NCI-H82 treated with DMSO at 0.1 percent for 48 hours (cell line): Measurements from ENCODE around the gene CACNB2.
A peak's percentile ranks its signal among the peaks of the same experiment; 100 is the strongest.
"Not testable (repeated sequence)": the region's sequence is repeated elsewhere in the genome, so short reads cannot be mapped to it uniquely, and the experiment has no call there.

Experiments used
- DNase-seq: peaks from one replicate; lab custom pipeline; 2025; ENCODE audit not compliant: unreplicated experiment; lab: John Stamatoyannopoulos, UW

The CACNB2 gene

DNA sequence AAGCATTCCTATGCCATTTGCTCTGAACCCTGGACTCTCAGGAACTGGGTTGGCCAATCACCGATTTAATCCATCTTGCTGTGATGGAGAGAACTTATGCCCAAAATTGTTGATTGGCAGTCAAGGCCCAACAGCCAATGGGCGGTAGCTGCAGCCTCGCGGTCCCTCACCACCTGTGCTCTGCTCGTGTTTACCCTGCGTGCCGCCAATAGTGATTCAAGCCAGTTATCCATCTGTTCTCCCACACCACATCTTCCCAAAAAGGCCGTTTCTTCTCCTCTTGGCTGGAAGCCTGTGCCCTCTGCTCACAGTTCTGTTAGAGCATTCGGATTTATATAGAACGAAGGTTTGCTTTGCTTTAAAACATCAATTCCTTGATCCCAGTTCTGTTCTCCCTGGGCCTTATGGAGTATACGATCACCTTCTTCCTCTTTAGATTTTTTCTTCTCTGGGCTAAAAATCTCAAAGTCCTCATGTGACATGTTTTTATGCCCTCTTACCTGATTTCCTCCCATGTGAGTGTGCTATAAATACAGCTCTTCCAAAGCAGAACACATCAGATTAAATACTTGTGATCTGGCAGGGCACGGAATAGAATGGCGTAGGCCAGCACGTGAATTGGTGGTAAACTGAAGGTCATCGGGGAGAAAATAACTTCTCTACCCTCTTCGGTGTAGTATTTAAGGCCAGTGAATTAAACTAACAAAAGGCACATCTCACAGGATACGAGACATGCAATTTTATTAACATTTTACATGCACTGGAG lies 298.3 kb downstream of the CACNB2 start:
- no peak for DNase-seq

DNA sequence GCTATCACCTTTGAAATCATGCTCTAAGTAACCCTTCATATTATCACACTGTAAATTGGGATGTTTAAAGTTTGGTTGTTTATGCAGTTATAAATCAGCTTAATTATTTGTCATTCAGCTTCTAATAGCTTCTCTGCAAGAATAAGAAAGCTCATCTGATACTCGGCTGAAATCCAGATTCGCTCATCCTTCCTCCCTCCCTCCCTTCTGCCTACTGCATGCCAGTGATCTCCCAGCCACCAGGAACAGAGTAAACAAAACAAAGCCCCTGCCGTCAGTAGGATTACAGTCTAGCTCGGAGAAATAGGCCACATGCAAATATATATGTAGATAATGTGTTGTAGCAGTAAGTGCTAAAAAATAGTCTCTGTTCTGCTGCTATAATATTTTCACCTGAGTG lies 299.4 kb downstream of the CACNB2 start:
- no peak for DNase-seq

DNA sequence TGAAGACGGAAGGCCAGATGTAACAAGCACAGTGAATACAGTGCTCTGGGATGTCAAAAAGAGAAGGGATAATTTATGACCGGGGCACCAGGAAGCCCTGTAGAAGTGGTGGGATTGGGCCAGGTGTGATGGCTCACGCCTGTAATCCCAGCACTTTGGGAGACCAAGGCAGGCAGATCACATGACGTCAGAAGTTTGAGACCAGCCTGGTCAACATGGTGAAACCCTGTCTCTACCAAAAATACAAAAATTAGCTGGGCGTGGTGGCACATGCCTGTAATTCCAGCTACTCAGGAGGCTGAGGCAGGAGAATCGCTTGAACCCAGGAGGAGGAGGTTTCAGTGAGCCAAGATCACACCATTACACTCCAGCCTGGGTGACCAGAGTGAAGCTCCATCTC lies 305.4 kb downstream of the CACNB2 start:
- DNase-seq: not testable (repeated sequence)

DNA sequence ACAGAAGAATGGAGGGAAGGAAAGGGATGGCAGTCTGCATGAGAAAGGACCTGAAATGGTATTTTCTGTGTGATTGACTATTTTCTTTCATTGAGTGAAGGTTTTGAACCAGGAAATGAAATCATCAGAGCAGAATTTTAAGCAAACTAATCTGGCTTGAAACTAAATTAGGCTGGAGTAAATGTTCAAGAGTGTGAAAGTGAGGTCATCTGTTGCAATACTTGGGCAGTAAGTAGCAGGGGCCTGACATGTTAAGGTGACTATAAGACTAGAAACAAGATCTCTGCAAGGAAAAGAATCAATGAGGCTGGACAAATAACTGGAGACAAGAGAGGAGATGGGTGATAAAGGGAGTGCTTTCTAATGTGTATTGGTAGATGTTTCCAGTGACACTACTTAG lies 306.0 kb downstream of the CACNB2 start:
- no peak for DNase-seq

DNA sequence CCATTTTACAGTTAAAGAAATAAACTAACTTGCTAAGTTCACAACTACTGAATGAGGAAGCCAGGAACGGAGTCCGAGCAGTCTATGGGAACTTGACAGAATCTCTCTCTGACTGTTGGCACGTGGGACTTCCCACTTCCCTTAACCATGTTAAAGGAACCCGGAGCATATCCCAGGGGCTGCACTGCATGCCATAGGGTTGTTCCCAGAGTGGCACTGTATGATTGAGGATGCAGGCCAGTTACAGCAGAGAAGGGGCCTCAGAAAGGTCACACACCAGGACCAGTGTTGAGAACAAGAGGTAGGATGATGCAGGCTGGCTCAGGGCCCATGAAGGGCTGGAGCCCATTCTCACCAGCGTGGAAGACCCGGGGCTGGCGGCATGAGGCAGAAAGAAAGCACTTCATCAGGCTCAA lies 309.4 kb downstream of the CACNB2 start:
- no peak for DNase-seq

DNA sequence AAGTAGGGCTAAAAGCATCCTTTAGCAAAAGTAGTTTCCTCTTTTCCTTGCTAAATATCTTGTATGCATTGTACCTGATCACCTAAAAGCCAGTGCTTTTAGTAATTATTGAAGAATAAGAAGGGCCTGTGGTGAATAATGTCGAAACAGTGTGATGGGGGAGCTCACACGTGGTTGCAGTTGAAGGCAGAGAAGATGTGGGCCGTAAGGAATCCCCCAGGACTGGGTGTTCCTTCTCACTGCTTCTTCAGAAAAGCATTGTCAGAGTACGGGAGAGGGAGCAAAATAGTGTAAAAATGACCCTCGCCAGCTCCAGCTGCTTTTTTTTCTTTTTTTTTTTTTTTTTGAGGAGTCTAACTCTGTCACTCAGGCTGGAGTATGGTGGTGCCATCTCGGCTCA lies 310.1 kb downstream of the CACNB2 start:
- no peak for DNase-seq

DNA sequence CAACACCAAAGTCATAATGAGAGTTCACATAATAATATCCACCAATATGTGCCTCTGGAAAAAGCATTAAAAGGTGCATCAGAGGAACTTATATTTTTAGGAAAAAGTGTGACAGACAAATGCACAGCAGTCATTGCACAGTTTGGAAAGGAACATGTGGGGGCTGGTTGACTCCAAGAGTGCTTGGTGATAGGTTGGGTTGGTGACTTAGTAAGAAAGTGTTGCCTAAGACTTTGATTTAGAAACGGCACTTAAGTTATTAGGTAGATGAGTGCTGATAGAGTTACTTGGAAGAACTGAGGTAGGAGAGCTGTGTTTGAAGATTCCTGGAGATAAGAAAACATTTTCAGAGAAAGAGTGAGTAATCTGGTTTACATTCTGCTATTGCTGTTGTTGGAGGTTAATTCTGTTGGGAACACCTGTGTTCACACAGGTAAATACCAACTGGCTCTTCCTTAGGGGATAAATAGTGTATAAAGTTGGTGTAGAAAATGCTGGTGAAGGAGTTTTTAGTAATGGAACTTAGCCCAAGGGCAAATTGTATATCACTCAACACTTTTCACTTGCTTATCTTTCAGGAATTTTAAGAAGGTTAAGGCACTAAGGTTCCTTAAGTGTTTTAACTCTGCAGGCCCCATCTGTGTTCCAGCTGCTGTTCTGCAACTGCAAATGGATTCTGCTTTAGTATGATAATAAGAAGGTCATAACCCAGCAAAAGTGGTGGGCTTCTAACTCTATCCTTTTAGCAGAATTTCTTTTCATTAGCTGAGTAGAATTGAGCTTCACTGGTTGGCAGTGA lies 315.1 kb downstream of the CACNB2 start:
- DNase-seq: peak; percentile 85

DNA sequence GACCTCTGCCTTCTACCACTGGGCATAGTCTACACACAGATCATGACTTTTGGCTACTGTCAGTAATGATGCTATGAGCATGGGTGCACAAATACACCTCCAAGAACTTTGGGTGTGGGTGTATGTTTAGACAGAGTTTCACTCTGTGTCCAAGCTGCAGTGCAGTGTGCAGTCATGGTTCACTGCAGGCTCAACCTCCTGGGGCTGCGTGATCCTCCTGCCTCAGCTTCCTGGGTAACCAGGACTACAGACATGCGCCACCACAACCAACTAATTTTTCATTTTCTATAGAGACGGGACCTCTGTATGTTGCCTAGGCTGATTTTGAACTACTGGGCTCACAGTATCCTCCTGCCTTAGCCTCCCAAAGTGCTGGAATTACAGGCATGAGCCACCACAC lies 316.8 kb downstream of the CACNB2 start:
- no peak for DNase-seq

DNA sequence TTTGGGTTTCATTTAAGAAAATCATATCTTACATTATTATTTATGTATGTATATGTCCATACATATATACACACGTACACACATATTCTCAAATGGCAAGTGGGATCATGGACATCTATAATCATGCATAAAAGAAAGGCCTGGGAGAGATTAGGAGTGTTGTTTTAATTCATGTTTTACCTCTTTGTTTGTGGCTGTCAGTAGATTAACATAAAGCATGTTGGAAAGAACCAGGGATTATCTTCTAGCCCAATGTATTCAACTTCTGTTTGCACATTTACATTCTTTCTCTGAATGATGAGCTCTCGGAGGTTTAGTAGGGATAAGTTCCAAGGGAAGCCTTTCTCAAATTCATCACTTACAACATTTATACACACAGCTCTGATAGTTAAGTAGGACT lies 319.8 kb downstream of the CACNB2 start:
- no peak for DNase-seq

DNA sequence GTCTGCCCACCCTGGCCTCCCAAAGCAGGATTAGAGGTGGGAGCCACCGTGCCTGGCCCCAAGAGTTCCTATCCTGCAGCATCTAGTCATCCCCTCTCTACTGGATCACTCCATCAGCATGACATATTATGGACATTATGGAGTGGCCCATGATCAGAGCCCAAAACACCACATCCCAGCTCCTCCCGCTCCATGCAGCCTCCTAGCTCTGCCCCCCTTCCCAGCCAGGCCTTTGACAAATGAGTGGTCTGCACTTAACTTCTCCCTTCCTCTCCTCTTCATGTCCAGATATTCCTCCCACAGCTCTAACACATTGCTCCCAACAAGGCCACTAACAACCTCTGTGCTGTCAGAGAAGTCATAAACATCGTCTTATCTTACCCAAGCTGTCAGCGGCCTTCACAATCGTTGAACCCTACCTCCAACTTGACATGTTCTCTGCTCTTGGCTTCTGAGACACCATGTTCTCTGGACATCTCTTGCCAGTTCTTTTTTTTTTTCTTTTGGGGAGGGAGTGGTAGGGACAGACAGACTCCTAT lies 323.5 kb downstream of the CACNB2 start:
- no peak for DNase-seq

DNA sequence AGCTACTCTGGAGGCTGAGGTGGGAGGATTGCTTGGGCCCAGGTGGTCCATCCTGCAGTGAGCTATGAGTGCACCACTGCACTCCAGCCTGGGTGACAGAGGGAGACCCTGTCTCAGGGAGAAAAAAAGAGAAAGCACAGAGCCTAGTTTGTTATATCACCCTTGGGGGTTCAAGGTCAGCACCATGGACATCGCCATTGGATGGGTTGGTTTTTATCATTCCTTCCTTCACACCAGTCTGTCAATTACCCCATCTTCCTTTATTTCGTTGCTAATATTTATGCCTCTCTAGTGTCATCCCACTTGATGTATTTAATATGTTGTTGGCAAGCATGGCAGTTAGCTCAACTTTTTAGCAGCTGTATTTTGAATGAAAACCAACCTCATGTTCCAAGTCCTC lies 328.9 kb downstream of the CACNB2 start:
- no peak for DNase-seq

DNA sequence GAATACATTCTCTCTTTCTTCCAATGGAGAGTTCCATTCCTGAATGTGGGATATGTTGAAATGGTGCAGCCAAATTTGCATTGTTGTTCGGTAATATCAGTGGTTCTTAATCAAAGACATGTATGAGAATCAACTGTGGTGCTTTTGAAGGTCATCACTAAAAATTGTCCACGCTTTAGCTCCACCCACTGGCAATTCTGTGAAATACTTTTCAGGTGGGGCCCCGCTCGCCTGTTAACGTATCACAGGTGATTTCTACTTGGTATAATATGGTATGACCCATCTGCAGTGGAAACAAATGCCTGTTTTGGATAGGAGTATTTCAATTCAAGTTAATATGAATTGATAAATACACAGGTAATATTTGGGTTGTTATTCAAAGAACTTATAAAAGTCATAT lies 332.8 kb downstream of the CACNB2 start:
- DNase-seq: no peak

DNA sequence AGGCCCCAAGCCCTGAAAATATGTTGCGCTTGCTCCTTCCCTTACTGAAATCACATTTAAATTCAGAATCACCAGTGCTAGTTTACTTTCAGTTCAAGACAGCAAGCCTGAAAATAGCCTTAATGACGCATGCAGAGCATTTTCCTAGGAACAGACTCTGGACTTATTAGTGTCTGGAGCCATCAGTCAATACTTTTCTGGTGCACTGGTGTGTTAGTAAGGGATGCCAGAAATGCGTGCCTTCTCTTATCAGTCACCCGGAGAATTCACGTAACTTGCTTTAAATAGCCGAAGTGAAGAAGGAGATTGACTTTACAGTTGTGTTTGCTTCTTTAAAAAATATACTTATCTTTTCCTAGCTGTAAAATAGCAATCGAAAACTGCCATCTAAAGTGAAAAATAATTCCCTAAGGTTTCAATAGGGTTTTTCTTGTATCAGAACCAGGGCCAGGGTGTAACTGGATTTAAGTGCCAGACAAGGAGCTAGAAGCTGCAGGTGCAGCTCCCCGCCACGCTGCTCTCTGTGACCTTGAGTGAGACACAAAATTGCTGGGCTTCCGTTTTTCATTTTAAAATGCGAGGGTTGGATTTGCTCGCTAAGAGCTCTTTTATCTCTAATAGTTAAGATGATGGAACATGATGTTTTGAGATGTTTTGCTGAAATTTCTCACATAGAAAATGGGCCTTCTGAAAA lies 333.3 kb downstream of the CACNB2 start:
- DNase-seq: no peak

DNA sequence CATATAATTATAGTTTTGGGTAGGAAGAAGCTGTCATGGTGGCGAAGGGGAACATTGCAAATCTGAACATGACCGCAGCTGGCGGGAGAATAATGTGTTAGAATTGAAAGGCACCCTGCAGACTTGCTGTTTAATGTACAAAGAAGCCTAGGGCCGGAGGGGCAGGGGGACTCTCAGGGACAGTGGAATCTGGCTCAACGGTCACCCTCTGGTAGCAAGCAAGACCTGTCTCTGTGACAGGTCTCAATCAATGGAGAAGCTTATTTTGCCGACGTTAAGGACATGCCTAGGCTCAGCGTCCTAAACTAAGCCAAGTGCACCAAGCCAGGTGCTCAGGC lies 333.9 kb downstream of the CACNB2 start:
- no peak for DNase-seq

DNA sequence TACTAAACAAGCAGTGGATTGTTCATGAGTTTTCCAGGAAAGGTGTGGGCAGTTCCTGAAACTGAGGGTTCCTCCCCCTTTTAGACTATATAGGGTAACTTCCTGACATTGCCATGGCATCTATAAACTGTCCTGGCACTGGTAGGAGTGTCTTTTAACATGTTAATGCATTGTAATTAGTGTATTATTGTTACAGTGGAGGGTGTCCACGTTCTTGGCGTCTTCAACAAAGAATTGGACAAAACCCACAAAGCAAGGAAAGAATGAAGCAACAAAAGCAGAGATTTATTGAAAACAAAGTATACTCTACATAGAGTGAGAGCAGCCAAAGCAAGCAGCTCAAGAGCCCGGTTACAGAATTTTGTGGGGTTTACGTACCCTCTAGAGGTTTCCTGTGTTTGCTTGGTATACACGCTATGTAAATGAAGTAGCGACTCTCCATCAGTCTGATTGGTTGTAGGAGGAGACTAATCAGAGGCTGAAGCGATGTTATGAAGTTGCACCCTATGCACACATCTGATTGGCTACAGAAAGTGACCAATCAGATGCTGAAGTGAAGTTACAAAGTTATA lies 335.9 kb downstream of the CACNB2 start:
- no peak for DNase-seq

DNA sequence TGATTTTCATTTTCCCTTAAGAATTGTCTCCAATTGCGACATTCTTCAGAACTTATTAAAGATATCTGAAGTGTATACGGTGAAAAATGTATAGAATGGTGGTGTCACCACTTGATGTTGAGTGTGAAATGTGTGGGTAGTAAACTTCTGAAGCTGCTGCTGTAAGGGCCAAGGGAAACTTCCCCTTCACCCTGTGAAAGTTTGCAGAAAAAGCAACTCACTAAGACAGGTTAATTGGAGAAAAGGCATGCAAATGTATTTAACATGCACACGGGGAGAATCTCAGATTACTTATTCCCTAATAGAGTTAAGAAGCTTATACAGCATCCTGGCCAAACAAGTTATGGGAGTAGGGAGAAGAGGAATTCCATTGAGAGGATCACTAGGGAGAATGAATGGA lies 338.1 kb downstream of the CACNB2 start:
- DNase-seq: peak; percentile 67

DNA sequence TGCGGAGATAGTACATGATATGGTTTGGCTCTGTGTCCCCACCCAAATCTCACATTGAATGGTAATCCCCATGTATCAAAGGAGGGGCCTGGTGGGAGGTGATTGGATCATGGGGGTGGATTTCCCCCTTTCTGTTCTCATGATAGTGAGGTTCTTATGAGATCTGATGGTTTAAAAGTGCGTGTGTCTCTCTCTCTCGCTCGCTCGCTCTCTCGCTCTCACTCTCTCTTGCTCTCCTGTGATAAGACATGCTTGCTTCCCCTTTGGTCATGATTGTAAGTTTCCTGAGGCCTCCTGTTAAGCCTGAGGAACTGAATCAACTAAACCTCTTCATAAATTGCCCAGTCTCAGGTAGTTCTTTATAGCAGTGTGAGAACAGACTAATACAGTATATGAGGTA lies 339.3 kb downstream of the CACNB2 start:
- no peak for DNase-seq

DNA sequence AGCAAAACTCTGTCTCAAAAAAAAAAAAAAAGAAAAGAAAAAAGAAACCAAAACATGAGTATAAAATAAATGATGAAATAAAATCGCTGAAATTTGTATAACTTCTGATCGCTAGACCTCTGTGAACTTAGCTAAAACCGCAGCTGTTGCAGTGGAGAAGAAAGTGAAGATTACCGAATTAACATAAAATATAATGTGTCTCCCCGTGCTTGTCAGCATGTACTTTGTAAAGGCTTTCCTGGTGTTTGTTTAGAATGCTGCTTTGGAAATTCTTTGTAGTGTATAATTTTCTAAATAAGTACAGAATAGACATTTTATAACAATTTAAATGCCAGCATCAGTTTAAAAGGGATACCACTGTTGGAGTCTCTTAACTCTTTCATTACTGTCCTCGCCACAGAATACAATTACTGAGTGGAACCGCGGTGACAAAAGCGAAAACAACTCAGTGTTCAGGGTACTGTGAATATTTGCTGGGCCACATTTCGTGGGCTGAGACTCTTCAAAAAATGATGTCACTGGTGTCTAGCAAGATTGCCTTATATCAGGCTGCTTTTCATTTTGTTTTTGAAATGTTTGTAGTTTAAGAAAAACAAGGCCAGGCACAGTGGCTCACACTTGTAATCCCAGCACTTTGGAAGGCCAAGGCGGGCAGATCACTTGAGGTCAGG lies 343.4 kb downstream of the CACNB2 start:
- no peak for DNase-seq

DNA sequence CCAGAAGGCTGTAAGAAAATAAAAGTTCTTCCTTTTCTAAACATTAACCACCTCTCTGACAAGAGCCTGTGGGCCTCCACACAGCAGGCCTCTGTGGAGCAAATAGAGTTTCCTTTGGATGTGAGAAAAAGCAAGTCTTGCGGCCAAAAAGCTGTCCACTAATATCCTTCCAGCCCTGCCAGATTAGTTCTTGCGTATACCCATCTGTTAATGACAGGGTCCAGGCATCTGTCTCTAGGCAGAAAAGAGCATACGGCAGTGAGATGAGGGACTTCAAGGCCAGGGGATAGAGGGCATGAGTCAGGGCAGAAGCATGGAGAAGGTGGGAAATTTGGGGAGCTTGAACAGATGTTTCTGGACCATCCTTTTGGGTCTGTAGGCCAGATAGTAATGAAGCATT lies 346.2 kb downstream of the CACNB2 start:
- DNase-seq: peak; percentile 47

DNA sequence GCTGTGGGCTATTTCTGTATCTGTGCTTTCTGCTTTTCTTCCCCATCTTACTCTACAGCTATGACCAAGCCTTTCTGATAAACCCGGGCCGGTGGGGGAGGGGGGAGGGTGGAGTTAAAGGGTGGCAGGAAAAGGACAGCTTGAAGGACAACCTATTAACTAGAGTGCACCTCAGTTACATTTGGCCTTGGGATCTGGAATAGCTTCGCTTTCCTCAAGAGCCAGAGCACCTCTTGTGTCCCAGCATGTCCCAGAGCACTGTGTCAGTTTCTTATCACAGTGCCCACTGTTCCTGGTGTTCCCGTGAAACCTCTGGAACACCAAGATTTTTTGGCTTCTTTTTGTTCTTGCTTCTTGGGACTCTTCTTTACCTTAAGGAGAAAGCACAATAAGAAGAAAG lies 350.5 kb downstream of the CACNB2 start:
- no peak for DNase-seq

DNA sequence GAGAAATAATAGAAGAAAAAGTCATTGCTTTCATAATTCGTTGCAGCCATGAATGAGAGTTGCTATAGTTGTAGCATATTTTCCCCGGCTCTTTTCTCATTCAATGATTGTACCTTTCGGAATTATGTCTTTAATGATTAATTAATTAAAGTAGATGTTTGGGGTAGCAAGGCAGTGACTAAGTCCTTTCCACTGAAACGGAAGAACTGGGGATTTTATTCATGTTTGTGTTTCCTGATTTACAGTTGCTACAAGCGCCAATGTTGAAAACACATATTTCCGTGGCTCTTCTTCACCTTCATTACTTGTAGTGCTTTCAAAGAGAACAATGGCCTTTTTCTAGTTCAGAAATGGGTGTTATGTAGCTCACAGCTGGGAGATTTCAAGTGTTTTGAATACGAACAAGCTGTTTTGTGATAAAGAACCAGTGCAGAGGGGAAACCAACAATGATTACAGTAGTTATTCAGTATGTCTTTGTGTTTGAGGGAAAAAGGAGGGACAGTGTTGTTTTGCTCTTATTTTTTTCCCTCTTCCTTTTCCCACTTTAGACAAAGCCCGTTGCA lies 357.7 kb downstream of the CACNB2 start:
- DNase-seq: no peak
